Measurements from ENCODE around the gene ADPRM. TPM values are rescaled to one million over a fixed set of nuclear protein-coding genes. Genes with fewer than 3 reads are reported as not detected.

ADPRM gene
- total and polyA plus RNA-seq, 2 experiments from 2014 or later = 6.8 to 8.8 TPM

DNA sequence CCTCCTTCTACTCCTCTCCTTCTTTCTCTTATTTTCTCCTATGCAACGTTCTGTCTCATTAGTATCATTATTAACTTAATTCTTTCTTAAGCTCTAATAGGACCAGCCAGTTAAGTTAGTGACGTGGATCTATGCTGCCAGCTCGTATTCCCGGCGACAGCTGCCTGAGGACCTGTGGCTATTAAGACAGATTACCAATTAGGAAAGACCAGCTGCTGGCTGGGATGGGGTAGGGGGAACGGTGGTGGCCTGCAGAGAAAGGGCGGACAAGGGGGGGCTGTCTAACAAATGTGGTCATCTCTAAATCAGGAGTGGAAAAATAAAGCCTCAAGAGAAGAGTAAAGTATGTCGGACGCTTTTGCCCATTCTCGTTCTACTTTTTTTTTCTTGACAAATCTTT lies 39.5 kb upstream of the ADPRM start:
- no peak for DNase-seq (ENCODE audit: low spot score)
- no peaks in the 10 kb centered on the region; the same call in 2 of the 3 replicates for H3K9me3 Mint-ChIP-seq
- Histone ChIP-seq H2AFZ (no peak overlapping the region), H3K4me1 (ENCODE audit: insufficient read depth) (no peaks in the 10 kb centered on the region), H3K36me3 (ENCODE audit: insufficient read depth) (no peaks in the 10 kb centered on the region), H4K20me1 (replicated peaks; ENCODE audit: insufficient read depth) (no peaks in the 10 kb centered on the region), H3K79me2 (replicated peaks; ENCODE audit: insufficient read depth) (no peaks in the 10 kb centered on the region), H3K4me3 (no peak overlapping the region), H3K27me3 (ENCODE audit: insufficient read depth) (no peaks in the 10 kb centered on the region), H3K9me2 (ENCODE audit: insufficient read depth) (no peaks in the 10 kb centered on the region), H3F3A (replicated peaks; ENCODE audit: low read depth) (no peaks in the 10 kb centered on the region), H3K4me2 (no peak overlapping the region), H3K27ac (ENCODE audit: low read depth) (no peak overlapping the region)
- H3K4me1 Mint-ChIP-seq = peaks cover 7% of the 10 kb centered on the region; the same call in 1 of the 3 replicates
- H3K27me3 Mint-ChIP-seq (ENCODE audit: insufficient read depth, low read depth, poor library complexity) = peaks cover 6% of the 10 kb centered on the region
- no peak overlapping the region for H3K4me3 Mint-ChIP-seq
- ATAC-seq = no peak
- TF ChIP-seq STAT1 (IDR thresholded peaks at IDR 0.05; ENCODE audit: unreplicated experiment) = no peak
- TF ChIP-seq NANOG (IDR thresholded peaks at IDR 0.05; ENCODE audit: borderline replicate concordance) = no peak
- TF ChIP-seq, protein P1, sequence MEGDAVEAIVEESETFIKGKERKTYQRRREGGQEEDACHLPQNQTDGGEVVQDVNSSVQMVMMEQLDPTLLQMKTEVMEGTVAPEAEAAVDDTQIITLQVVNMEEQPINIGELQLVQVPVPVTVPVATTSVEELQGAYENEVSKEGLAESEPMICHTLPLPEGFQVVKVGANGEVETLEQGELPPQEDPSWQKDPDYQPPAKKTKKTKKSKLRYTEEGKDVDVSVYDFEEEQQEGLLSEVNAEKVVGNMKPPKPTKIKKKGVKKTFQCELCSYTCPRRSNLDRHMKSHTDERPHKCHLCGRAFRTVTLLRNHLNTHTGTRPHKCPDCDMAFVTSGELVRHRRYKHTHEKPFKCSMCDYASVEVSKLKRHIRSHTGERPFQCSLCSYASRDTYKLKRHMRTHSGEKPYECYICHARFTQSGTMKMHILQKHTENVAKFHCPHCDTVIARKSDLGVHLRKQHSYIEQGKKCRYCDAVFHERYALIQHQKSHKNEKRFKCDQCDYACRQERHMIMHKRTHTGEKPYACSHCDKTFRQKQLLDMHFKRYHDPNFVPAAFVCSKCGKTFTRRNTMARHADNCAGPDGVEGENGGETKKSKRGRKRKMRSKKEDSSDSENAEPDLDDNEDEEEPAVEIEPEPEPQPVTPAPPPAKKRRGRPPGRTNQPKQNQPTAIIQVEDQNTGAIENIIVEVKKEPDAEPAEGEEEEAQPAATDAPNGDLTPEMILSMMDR (conservative IDR thresholded peaks at IDR 0.05; ENCODE audit: low read depth in 2 of 2) = no peak
- peaks cover 3% of the 10 kb centered on the region; the same call in 1 of the 3 replicates for H3K36me3 Mint-ChIP-seq (ENCODE audit: low read depth)
- H3K27ac Mint-ChIP-seq = no peak overlapping the region

DNA sequence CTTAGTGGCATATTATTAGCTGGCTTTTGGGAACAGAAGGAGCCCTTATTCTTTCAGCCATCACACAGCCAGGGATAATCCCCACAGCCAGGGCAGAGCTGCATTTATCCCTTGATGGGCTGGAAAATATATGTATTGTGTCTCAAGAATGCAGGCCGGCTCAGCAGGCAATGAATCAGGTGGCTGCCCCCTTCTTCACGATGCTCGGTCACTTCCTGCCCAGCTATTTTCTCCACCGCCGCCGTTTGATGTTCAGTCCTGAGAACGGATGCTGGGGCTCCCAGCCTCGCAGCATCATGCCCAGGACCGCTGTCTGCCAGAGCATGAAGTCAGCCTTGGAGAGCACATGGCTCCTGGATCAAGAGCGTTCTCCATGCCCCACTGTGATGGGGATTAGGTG lies 36.0 kb upstream of the ADPRM start:
- Mint-ChIP-seq H3K9me3 (no peaks in the 10 kb centered on the region), H3K4me3 (no peak overlapping the region), H3K4me1 (peaks cover 7% of the 10 kb centered on the region; the same call in 1 of the 3 replicates), H3K27me3 (ENCODE audit: insufficient read depth, low read depth, poor library complexity) (peaks cover 5% of the 10 kb centered on the region), H3K27ac (no peak overlapping the region), H3K36me3 (ENCODE audit: low read depth) (peaks cover 3% of the 10 kb centered on the region; the same call in 1 of the 3 replicates)
- Histone ChIP-seq H3K79me2 (replicated peaks; ENCODE audit: insufficient read depth) (no peaks in the 10 kb centered on the region), H3K27ac (ENCODE audit: low read depth) (no peak overlapping the region), H3F3A (replicated peaks; ENCODE audit: low read depth) (no peaks in the 10 kb centered on the region), H3K4me3 (no peak overlapping the region), H3K4me2 (no peak overlapping the region), H3K27me3 (ENCODE audit: insufficient read depth) (no peaks in the 10 kb centered on the region), H3K4me1 (ENCODE audit: insufficient read depth) (no peaks in the 10 kb centered on the region), H4K20me1 (replicated peaks; ENCODE audit: insufficient read depth) (no peaks in the 10 kb centered on the region), H3K9me2 (ENCODE audit: insufficient read depth) (no peaks in the 10 kb centered on the region), H3K36me3 (ENCODE audit: insufficient read depth) (no peaks in the 10 kb centered on the region), H2AFZ (no peak overlapping the region)
- no peak for ATAC-seq
- DNase-seq (ENCODE audit: low spot score) = no peak
- TF ChIP-seq STAT1 (IDR thresholded peaks at IDR 0.05; ENCODE audit: unreplicated experiment) (no peak), ZNF331 (CRISPR knock-in tag; IDR thresholded peaks at IDR 0.05; ENCODE audit: low read depth) (no peak), EZH2phosphoT487 (IDR thresholded peaks at IDR 0.05; ENCODE audit: unreplicated experiment) (no peak), JUNB (IDR thresholded peaks at IDR 0.05; ENCODE audit: unreplicated experiment) (no peak), NANOG (IDR thresholded peaks at IDR 0.05; ENCODE audit: borderline replicate concordance) (no peak), ZNF114 (CRISPR knock-in tag; IDR thresholded peaks at IDR 0.05) (no peak), CREB1 (CRISPR knock-in tag; IDR thresholded peaks at IDR 0.05; ENCODE audit: low read depth) (no peak), EZH2 (IDR thresholded peaks at IDR 0.05; ENCODE audit: low read depth, unreplicated experiment) (no peak)
- TF ChIP-seq, protein P2, sequence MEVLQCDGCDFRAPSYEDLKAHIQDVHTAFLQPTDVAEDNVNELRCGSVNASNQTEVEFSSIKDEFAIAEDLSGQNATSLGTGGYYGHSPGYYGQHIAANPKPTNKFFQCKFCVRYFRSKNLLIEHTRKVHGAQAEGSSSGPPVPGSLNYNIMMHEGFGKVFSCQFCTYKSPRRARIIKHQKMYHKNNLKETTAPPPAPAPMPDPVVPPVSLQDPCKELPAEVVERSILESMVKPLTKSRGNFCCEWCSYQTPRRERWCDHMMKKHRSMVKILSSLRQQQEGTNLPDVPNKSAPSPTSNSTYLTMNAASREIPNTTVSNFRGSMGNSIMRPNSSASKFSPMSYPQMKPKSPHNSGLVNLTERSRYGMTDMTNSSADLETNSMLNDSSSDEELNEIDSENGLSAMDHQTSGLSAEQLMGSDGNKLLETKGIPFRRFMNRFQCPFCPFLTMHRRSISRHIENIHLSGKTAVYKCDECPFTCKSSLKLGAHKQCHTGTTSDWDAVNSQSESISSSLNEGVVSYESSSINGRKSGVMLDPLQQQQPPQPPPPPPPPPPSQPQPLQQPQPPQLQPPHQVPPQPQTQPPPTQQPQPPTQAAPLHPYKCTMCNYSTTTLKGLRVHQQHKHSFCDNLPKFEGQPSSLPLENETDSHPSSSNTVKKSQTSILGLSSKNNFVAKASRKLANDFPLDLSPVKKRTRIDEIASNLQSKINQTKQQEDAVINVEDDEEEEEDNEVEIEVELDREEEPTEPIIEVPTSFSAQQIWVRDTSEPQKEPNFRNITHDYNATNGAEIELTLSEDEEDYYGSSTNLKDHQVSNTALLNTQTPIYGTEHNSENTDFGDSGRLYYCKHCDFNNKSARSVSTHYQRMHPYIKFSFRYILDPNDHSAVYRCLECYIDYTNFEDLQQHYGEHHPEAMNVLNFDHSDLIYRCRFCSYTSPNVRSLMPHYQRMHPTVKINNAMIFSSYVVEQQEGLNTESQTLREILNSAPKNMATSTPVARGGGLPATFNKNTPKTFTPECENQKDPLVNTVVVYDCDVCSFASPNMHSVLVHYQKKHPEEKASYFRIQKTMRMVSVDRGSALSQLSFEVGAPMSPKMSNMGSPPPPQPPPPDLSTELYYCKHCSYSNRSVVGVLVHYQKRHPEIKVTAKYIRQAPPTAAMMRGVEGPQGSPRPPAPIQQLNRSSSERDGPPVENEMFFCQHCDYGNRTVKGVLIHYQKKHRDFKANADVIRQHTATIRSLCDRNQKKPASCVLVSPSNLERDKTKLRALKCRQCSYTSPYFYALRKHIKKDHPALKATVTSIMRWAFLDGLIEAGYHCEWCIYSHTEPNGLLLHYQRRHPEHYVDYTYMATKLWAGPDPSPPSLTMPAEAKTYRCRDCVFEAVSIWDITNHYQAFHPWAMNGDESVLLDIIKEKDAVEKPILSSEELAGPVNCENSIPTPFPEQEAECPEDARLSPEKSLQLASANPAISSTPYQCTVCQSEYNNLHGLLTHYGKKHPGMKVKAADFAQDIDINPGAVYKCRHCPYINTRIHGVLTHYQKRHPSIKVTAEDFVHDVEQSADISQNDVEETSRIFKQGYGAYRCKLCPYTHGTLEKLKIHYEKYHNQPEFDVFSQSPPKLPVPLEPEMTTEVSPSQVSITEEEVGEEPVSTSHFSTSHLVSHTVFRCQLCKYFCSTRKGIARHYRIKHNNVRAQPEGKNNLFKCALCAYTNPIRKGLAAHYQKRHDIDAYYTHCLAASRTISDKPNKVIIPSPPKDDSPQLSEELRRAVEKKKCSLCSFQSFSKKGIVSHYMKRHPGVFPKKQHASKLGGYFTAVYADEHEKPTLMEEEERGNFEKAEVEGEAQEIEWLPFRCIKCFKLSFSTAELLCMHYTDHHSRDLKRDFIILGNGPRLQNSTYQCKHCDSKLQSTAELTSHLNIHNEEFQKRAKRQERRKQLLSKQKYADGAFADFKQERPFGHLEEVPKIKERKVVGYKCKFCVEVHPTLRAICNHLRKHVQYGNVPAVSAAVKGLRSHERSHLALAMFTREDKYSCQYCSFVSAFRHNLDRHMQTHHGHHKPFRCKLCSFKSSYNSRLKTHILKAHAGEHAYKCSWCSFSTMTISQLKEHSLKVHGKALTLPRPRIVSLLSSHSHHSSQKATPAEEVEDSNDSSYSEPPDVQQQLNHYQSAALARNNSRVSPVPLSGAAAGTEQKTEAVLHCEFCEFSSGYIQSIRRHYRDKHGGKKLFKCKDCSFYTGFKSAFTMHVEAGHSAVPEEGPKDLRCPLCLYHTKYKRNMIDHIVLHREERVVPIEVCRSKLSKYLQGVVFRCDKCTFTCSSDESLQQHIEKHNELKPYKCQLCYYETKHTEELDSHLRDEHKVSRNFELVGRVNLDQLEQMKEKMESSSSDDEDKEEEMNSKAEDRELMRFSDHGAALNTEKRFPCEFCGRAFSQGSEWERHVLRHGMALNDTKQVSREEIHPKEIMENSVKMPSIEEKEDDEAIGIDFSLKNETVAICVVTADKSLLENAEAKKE (CRISPR knock-in tag; IDR thresholded peaks at IDR 0.05) = no peak
- TF ChIP-seq, protein P1 (conservative IDR thresholded peaks at IDR 0.05; ENCODE audit: low read depth in 2 of 2) = no peak
